Stimulated activated naive CD8-positive, alpha-beta T cell treated with anti-CD3 and anti-CD28 coated beads, Interleukin-15, Interleukin-2, amounts not matched to agents 100 U/mL and 50 U/mL, for 24 hours (primary cell): Measurements from ENCODE around the gene INSRR.

Experiments
- ATAC-seq: fragments of 150-1000 bp; cut with Tn5 transposase; one replicate; pipeline ENCODE4 v1.10.0; 2021
- DNase-seq: peaks from one replicate; pipeline ENCODE4 v3.0.0; 2021

Gene INSRR

GRCh38 chr1:156826630-156827029 lies 32.3 kb downstream of the INSRR start:
- ATAC-seq (no peak), DNase-seq (no peak)

- DNase-seq (no peak), ATAC-seq (no peak)
These were observed 35.6 kb downstream of the INSRR start for GRCh38 chr1:156823210-156823790.

- ATAC-seq, result peak; percentile 34
- DNase-seq, result no peak
These were observed 36.2 kb downstream of the INSRR start for GRCh38 chr1:156822680-156823079.

GRCh38 chr1:156821801-156822200 lies 37.1 kb downstream of the INSRR start:
- peak; percentile 69 for DNase-seq

GRCh38 chr1:156816561-156817328 lies 42.2 kb downstream of the INSRR start, which contains the start of gene SH2D2A:
TSS of gene SH2D2A (minus strand) at chr1:156816848. CDS start at chr1:156816708, 140 bp downstream.
- peak; percentile 92 for ATAC-seq
- DNase-seq, result peak; percentile 94

More at GRCh38 chr1:156821801-156822200, 37.1 kb downstream of the INSRR start:
- peak; percentile 90 for ATAC-seq

- DNase-seq (no peak), ATAC-seq (no peak)
These were observed 42.9 kb downstream of the INSRR start for GRCh38 chr1:156815961-156816422.

- ATAC-seq (no peak), DNase-seq (no peak)
These were observed 43.5 kb downstream of the INSRR start for GRCh38 chr1:156815307-156815826.

- DNase-seq (peak; percentile 64), ATAC-seq (no peak)
These were observed 44.2 kb downstream of the INSRR start for GRCh38 chr1:156814571-156815260.

GRCh38 chr1:156813750-156814570 lies 45.0 kb downstream of the INSRR start:
- ATAC-seq (peak; percentile 37), DNase-seq (peak; percentile 83)

- ATAC-seq (no peak), DNase-seq (no peak)
These were observed 45.6 kb downstream of the INSRR start for GRCh38 chr1:156813298-156813697.

- ATAC-seq (no peak), DNase-seq (no peak)
These were observed 46.5 kb downstream of the INSRR start for GRCh38 chr1:156812293-156812990.

GRCh38 chr1:156811168-156811567 lies 47.7 kb downstream of the INSRR start:
- ATAC-seq (no peak), DNase-seq (no peak)

- DNase-seq (no peak), ATAC-seq (no peak)
These were observed 49.1 kb downstream of the INSRR start for GRCh38 chr1:156809711-156810366.

GRCh38 chr1:156809281-156809680 lies 49.6 kb downstream of the INSRR start:
- no peak for ATAC-seq
- peak; percentile 23 for DNase-seq

- ATAC-seq, result no peak
- peak; percentile 17 for DNase-seq
These were observed 50.5 kb downstream of the INSRR start for GRCh38 chr1:156808186-156809030.

- ATAC-seq (peak; percentile 6), DNase-seq (peak; percentile 33)
These were observed 51.3 kb downstream of the INSRR start for GRCh38 chr1:156807627-156808026.

GRCh38 chr1:156806512-156807440 lies 52.1 kb downstream of the INSRR start:
- no peak for DNase-seq
- no peak for ATAC-seq

- ATAC-seq, result no peak
- DNase-seq, result no peak
These were observed 53.0 kb downstream of the INSRR start for GRCh38 chr1:156805766-156806511.
